ENCODE measurements around the gene IGF2BP1. TPM values are rescaled to one million over a fixed set of nuclear protein-coding genes. Genes with fewer than 3 reads are reported as not detected.
A peak's percentile ranks its signal among the peaks of the same experiment; 100 is the strongest.

Gene IGF2BP1
- total RNA-seq, 1 experiment from 2014 or later, result 434 TPM

DNA sequence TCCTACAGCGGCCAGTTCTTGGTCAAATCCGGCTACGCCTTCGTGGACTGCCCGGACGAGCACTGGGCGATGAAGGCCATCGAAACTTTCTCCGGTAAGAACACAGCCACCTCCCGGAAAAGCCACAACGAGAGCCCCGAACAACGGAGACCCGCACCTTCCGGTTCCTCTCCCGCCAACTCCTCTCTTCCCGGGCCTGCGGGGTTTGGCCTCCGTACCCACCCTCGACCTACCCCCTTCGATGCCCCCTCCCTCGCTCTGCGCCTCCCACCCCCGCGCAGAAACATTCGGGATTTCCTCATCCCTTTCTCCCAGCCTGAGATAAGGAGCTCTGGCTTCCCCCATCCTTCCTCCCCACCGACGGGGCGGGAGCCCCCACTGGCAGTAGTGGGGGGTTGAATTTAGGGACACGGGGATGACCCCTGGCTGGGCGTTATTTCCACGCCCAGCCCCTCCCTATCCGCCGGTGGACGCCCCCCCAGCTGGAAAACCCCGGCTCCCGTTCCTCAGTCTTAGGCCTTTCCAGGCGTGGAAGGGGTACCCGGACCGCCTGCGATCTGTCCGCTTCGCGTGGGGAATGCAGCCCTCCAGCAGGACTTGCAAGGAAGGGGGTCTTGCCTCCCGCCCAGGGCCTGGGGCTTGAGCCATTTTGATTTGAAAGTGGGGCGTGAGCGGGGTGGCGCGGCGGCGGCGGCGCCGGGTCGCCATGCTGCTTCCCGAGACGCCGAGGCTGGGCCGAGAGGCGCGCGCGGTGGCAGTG is 822 bp downstream of the IGF2BP1 start:
- peaks cover 4% of the 10 kb centered on the region in 2 experiments; a peak in 3 of 5 replicates for H3K9me3 Mint-ChIP-seq
- Histone ChIP-seq H2BK12ac (ENCODE audit: insufficient read length, low read depth, low read length) (no peak overlapping the region), H3K4me1 (ENCODE audit: insufficient read depth, low read length) (no peaks in the 10 kb centered on the region), H3K79me2 (ENCODE audit: insufficient read depth, low read length) (peaks cover 42% of the 10 kb centered on the region; the same call in 1 of the 2 replicates), H3K18ac (ENCODE audit: insufficient read length, low read depth, low read length) (peak overlapping the region; percentile 81), H2BK15ac (ENCODE audit: low read depth, low read length) (no peak overlapping the region), H2BK5ac (ENCODE audit: insufficient read length, low read length) (no peak overlapping the region), H2AK5ac (ENCODE audit: insufficient read length, low read length) (no peak overlapping the region), H4K8ac (replicated peaks; ENCODE audit: insufficient read length, low read depth, low read length) (no peak overlapping the region), H3K27ac (ENCODE audit: insufficient read length, low read depth, low read length) (peak overlapping the region; percentile 0), H3T11ph (ENCODE audit: low read length) (no peak overlapping the region), H4K20me1 (ENCODE audit: control insufficient read depth, insufficient read depth, insufficient read length) (no peaks in the 10 kb centered on the region), H3K14ac (ENCODE audit: insufficient read depth, low read length) (peak overlapping the region; percentile 94), H3K4me2 (ENCODE audit: insufficient read depth, insufficient read length, low read length) (peak overlapping the region; percentile 63), H2BK120ac (ENCODE audit: low read depth, low read length, poor library complexity, severe bottlenecking) (no peak overlapping the region), H3K9me3 (ENCODE audit: control insufficient read depth, low read depth, low read length) (no peaks in the 10 kb centered on the region), H2BK20ac (ENCODE audit: low read depth, low read length, poor library complexity, severe bottlenecking) (no peak overlapping the region), H3K27me3 (ENCODE audit: insufficient read depth, low read length) (no peaks in the 10 kb centered on the region), H3K23ac (ENCODE audit: insufficient read length, low read depth, low read length) (no peak overlapping the region), H2AFZ (ENCODE audit: low read length) (no peak overlapping the region), H3K9ac (ENCODE audit: extremely low read depth, insufficient read length, low read length) (peak overlapping the region; percentile 88), H3K79me1 (ENCODE audit: insufficient read depth, low read depth, low read length, poor library complexity, severe bottlenecking) (no peaks in the 10 kb centered on the region), H4K91ac (ENCODE audit: insufficient read length, low read depth, low read length) (no peak overlapping the region), H3K4ac (ENCODE audit: low read depth, low read length) (no peak overlapping the region; the same call in 1 of the 2 replicates), H4K5ac (ENCODE audit: insufficient read length, low read depth, low read length) (no peak overlapping the region), H3K23me2 (ENCODE audit: insufficient read length, low read depth, low read length, poor library complexity, severe bottlenecking) (peaks cover 21% of the 10 kb centered on the region), H3K56ac (ENCODE audit: insufficient read length, low read depth, low read length) (no peak overlapping the region)
- peak; percentile 41 for DNase-seq
- peaks cover 41 to 42% of the 10 kb centered on the region in 2 experiments for H3K4me1 Mint-ChIP-seq
- H3K4me3 Mint-ChIP-seq, result peak overlapping the region; percentile 93 to 100
- no CpG with 5 or more reads among the region's 63 CpGs for WGBS (ENCODE audit: extremely low coverage, insufficient read length, low lambda C conversion rate)
- TF ChIP-seq CTCF (conservative IDR thresholded peaks at IDR 0.05), result no peak
- H3K27ac Mint-ChIP-seq, result peak overlapping the region; percentile 95 to 100 (median 100)
- H3K36me3 Mint-ChIP-seq (ENCODE audit: insufficient read depth in 1 of 3, low read depth in 3 of 3), result peaks cover 26 to 36% (median 30%) of the 10 kb centered on the region in 3 experiments
- H3K27me3 Mint-ChIP-seq (ENCODE audit: low read depth), result no peaks in the 10 kb centered on the region; the same call in 1 of the 2 replicates

Measured in H9 (cell line).